Measurements from ENCODE around the gene PCDHAC2.

Gene PCDHAC2, protein sequence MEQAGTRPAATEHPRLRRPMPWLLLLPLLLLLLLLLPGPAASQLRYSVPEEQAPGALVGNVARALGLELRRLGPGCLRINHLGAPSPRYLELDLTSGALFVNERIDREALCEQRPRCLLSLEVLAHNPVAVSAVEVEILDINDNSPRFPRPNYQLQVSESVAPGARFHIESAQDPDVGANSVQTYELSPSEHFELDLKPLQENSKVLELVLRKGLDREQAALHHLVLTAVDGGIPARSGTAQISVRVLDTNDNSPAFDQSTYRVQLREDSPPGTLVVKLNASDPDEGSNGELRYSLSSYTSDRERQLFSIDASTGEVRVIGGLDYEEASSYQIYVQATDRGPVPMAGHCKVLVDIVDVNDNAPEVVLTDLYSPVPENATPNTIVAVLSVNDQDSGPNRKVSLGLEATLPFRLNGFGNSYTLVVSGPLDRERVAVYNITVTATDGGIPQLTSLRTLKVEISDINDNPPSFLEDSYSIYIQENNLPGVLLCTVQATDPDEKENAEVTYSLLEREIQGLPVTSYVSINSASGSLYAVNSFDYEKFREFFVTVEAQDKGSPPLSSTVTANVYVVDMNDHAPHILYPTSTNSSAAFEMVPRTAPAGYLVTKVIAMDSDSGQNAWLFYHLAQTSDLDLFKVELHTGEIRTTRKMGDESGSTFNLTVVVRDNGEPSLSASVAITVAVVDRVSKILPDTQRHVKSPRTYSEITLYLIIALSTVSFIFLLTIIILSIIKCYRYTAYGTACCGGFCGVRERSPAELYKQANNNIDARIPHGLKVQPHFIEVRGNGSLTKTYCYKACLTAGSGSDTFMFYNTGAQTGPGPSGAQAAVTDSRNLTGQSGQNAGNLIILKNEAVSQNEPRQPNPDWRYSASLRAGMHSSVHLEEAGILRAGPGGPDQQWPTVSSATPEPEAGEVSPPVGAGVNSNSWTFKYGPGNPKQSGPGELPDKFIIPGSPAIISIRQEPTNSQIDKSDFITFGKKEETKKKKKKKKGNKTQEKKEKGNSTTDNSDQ

DNA sequence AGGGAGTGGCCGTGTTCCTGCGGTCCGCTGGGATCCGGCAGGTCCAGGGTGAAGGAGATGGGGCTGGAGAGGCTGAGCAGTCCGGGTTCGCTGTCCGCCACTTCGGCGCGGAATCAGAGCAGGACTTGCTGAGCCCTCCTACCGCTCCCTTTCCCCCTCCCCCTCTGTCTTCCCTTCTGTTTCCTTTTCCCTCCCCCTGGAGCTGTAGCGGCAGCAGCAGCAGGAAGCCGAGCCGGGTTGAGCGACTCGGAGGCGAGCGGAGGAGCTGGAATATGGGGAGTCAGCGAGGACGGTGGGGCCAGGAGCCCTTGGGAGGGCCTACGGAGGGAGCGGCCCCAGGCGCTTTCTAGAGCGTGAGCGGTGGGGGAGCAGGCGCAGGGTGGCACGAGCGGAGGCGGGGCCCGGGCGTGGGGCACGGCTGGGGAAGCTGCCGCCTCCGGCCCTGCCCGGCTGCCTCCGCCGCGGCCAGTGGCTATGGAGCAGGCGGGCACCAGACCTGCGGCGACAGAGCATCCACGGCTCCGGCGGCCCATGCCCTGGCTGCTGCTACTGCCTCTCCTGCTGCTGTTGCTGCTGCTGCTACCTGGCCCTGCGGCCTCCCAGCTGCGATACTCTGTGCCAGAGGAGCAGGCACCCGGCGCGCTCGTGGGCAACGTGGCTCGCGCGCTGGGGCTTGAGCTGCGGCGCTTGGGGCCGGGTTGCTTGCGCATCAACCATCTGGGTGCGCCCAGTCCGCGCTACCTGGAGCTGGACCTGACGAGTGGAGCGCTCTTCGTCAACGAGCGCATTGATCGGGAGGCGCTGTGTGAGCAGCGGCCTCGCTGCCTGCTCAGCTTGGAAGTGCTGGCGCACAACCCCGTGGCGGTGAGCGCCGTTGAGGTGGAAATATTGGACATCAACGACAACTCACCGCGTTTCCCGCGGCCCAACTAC, at the start of gene PCDHAC2:
PCDHAC2 (plus strand) TSS at position 184 of the 933 bp plus-strand sequence; CDS start at position 475, 291 bp downstream.
- DNase-seq (ENCODE audit: low read depth): no peak

GRCh38 chr5:140923601-140924000, 42.7 kb upstream of the PCDHAC2 start:
- no peak for DNase-seq (ENCODE audit: low read depth)

DNA sequence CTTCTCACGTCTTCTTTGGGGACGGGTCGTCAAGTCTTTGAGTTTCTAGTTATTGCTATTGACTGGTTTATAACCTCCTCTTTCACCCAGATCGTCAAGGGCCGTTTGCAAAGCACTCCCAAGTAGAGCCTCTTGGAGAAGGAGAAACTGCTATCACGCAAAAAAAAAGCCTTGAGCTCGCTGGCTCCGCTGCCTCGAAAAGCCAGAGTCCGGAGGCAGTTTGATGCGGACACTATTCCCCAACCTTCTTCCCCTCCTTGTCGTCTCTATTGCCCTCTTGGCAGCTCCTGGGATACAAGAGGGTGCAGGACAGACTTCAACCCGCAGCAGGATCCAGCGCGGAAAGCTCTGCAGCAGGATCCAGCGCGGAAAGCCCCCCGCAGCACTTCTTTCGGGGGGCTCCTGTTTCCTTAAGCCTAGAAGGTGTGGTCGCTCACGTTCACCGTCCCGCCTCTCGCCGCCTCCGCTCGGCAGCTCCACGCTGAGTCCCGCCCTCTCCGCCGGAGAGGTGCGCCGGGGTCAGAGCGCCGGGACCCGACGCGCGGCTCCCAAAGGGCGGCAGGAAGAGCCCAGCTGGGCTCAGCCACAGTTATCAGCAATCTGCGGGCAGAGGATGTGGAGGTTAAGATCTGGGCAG, 40.4 kb upstream of the PCDHAC2 start, which contains the start of gene PCDHAC1:
PCDHAC1 (plus strand) TSS at position 494 of the 637 bp plus-strand sequence. CDS start 594 bp downstream, outside the sequence.
- DNase-seq (ENCODE audit: low read depth): no peak

- DNase-seq (ENCODE audit: low read depth): no peak
These were observed 39.6 kb upstream of the PCDHAC2 start for GRCh38 chr5:140926443-140927227.

GRCh38 chr5:140927228-140927573, 39.1 kb upstream of the PCDHAC2 start:
- DNase-seq (ENCODE audit: low read depth): no peak

DNA sequence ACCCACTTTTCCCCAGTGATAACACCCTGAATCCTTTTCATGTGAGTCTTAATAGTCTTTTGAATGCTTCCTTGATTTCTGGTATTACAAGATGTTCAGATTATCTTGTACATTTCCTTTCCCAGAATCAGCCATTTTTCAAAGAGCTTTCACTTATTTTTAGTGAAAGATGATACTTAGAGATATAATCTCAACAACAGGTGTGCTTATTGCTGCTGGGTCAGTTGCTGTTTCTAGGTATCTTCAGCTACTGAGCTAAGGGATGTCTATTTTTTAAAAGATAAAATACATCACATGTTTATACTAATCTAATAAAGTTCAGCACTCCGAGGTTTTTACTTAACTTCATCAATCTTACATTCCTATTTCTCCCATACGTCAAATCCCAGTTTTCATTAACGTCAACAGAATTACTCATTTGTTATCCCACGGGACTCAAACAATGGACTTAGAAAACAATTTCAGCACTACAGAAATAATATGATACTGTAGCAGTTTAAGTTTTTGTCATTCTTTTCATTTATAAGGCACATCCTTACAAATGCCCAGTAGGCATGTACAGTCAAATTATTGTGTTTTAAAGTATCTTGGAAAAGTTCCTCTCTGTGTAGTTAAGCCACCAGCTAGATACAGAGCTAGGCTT, 31.2 kb upstream of the PCDHAC2 start:
- DNase-seq (ENCODE audit: low read depth): no peak

GRCh38 chr5:140946578-140946977, 19.7 kb upstream of the PCDHAC2 start:
- DNase-seq (ENCODE audit: low read depth): no peak

DNA sequence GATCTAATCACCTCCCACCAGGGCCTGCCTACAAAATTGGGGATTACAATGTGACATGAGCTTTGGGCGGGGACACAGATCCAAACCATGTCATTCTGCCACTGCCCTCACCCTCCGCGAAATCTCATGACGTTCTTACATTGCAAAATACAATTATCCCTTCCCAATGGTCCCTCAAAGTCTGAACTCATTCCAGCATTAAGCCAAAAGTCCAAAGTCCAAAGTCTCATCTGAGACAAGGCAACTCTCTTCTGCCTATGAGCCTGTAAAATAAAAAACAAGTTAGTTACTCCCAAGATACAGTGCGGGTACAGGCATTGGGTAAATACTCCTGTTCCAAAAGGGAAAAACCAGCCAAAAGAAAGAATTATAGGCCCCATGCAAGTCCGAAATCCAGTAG, 14.6 kb upstream of the PCDHAC2 start:
- DNase-seq (ENCODE audit: low read depth): no peak

GRCh38 chr5:140953234-140953633, 13.0 kb upstream of the PCDHAC2 start:
- DNase-seq (ENCODE audit: low read depth): no peak

GRCh38 chr5:140962190-140962589, 4.1 kb upstream of the PCDHAC2 start:
- DNase-seq (ENCODE audit: low read depth): no peak

- no peak for DNase-seq (ENCODE audit: low read depth)
These were observed 1.9 kb upstream of the PCDHAC2 start for GRCh38 chr5:140964356-140964755.

DNA sequence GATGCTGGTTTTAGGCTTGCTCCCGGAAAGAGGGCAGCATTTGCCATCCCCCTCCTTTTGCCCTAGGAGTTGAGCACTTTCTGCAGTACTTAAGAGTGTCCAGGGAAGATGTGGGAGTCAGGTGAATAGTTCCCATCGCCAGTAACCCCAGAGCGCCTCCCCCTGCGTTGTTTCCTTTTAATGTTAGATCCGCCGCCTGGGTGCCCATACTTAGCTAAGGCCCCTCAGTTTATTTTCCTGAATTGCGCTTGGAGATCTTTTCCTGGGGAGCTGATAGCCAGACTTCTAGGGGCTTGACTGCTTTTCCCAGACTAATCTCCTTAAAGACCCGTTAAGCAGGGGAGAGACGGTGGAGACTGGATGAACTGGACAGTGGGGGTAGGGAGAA, 377 bp upstream of the PCDHAC2 start:
- DNase-seq (ENCODE audit: low read depth): no peak

- no peak for DNase-seq (ENCODE audit: low read depth)
These were observed 1.1 kb downstream of the PCDHAC2 start for GRCh38 chr5:140967226-140967893.

- DNase-seq (ENCODE audit: low read depth): no peak
These were observed 3.6 kb downstream of the PCDHAC2 start for GRCh38 chr5:140969880-140970279.

- DNase-seq (ENCODE audit: low read depth): no peak
These were observed 7.3 kb downstream of the PCDHAC2 start for GRCh38 chr5:140973550-140973949.

GRCh38 chr5:140977003-140977402, 10.7 kb downstream of the PCDHAC2 start:
- DNase-seq (ENCODE audit: low read depth): no peak

DNA sequence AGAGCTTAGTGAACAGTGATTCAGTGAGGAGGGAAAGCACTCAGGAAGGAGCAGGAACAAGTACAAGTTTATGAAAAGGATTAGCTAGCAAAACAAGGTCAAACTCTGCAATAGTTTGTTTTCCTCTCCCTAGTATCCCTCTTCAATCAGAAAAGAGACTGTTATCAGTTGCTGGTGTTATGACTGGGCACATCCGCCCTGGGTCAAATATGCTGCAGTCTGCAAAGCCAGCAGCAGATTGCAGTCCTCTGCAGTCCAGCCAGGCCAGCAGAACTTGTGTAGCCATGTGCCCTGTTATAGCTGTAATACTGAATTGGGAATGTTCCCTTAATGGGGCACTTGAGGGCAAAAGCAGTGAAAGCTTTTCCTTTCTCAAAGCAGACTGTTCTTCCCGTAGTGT, 12.0 kb downstream of the PCDHAC2 start:
- DNase-seq (ENCODE audit: low read depth): no peak

DNA sequence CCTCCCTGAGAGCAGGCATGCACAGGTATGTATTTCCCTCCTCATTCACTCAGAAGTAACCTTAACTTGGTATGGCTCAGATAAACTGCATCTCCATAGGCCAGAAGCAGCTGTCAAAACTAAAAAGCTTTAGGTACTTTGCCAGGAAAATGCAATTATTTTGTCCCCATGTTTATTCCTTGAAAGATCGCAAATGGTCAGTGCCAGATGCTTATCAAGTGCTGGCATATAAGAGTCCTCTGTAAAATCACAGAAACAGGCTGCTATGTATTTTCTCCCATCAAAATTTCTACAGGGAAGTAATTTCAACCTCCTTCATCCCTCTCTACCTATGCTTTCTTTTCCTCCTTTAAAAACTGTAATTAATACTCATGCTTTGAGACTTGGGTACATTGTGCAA, 12.7 kb downstream of the PCDHAC2 start:
- no peak for DNase-seq (ENCODE audit: low read depth)

DNA sequence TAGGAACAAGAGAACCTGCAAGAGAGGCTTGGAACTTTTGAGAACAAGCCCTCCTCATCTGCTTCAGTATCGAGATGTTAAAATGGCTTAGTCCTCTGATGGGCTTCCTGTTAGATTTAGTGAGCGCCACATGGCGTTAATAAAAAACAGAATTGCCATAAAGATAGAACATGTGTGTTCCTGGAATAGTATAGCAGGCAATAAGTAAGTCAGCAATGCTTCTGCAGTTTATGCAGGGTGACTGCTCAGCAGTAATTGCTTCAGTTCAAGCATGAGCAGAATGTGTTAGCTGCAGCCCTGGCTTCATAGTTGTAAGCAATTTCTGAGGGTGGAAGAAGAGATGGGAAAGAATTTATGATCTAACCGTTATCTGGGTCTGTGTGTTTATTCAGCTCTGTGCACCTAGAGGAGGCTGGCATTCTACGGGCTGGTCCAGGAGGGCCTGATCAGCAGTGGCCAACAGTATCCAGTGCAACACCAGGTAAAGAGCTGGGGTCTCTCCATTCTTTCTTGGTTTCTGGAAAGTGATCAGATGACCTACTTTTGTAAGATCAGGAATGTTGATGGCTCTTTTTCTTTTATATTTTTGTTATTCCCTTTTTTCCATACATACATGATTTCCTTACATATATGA, 15.9 kb downstream of the PCDHAC2 start:
- DNase-seq (ENCODE audit: low read depth): no peak

Data from T-helper 22 cell (primary cell).